Left renal pelvis (tissue), 4 donors: ENCODE data around the gene LDLRAD2. TPM values are rescaled to one million over a fixed set of nuclear protein-coding genes. Genes with fewer than 3 reads are reported as not detected.

Experiments used
- DNase-seq, 4 donors: peaks; one replicate each; pipeline ENCODE4 v3.0.0-alpha.2; 2013; ENCODE audit warnings: low read depth in 4 of 4, low spot score in 3 of 4
- polyA plus RNA-seq, 4 donors: library from polyadenylated mRNA; unstranded; fragments of 120-200 nt; gene quantifications; one replicate each; pipeline ENCODE4 v1.2.1, GENCODE V29; 2013; ENCODE audit not compliant: insufficient read length in 4 of 4

The LDLRAD2 gene
- polyA plus RNA-seq, 4 donors = 3.3 to 7.0 (median 6.1) TPM

DNA sequence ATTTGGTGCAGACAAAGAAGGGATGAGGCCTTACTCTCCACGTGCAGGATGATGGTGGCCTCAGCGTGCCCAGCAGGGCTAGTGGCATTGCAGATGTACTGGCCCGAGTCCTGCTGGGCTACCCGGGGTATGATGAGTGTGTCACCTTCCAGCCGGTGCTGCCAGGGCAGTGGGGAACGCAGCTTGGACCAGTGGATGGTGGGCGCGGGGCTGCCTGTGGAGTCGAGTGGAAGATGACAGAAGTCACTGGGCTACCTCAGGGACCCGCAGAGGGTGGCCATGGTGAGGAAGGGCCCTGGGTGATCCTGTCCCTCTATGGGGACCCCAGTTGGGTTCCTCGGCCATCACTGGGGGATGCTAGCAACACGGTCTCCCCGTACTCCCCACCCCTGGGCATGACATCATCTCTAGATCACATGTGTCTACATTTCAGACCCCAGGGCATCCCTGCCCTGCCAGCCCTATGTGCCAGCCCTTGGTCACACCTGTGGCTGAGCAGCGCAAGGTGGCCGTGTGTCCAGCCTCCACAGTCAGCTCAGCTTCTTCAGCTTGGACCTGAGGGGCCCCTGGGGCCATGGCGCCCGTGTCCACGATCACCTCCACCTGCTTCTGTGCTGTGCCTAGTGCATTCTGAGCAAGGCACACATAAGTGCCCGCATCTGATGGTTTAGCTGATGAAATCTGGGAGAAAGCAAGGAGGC lies 27.4 kb downstream of the LDLRAD2 start:
- no peak for DNase-seq

- DNase-seq = no peak
Measured at GRCh38 chr1:21840981-21841380, 28.9 kb downstream of the LDLRAD2 start.

- no peak for DNase-seq
Measured at GRCh38 chr1:21841852-21842466, 29.9 kb downstream of the LDLRAD2 start.

- no peak for DNase-seq
Measured at GRCh38 chr1:21842606-21843162, 30.6 kb downstream of the LDLRAD2 start.

GRCh38 chr1:21843208-21843607 lies 31.1 kb downstream of the LDLRAD2 start:
- no peak for DNase-seq

GRCh38 chr1:21843996-21844395 lies 31.9 kb downstream of the LDLRAD2 start:
- DNase-seq = no peak

DNA sequence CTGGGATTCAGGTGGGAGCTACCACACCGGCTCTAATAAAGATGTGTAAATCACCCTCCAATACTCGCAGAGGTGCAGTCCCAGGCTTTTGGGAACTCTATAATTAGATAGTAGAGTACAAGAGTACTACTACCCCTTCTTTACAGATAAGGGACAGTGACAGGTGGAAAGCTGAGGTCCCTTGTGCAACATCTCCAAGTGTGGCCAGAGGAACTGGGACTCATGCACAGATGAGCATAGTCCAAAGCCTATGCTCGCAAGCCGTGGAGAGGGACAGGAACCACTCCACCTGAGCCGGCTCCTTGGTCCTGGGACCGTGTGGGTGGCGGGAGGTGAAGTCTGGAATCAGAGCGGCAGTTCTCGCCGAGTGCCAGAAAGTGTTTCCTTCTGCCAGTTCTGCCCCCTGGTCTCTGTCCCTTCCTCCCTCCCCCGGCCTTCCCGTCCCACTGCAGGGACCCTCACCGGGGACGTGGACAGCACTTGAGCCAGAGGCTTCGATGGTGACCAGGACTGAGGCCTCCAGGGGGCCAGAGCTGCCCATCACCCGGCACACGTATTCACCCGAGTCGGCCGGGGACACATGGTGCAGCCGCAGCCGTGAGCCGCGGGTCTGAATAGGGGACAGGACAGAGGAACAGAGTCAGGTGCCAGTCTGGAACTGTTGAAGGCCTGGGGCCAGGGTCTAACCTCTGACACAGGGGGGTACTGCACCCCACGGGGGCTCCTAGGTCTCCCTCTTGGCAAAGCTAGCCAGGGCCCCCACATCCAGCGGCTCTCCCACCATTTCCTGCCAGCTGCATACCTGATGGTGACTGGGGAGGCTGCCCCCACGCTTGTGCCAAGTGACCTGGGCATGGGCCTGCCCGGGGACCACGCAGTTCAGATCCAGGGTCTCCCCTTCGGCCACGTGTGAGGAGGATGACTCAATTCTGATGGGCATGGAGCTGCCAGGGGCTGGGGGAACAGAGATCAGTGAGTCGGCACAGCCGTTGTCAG lies 33.9 kb downstream of the LDLRAD2 start:
- DNase-seq = no peak

- no peak for DNase-seq
Measured at GRCh38 chr1:21847223-21848205, 35.4 kb downstream of the LDLRAD2 start.

GRCh38 chr1:21848524-21849174 lies 36.6 kb downstream of the LDLRAD2 start:
- no peak for DNase-seq

DNA sequence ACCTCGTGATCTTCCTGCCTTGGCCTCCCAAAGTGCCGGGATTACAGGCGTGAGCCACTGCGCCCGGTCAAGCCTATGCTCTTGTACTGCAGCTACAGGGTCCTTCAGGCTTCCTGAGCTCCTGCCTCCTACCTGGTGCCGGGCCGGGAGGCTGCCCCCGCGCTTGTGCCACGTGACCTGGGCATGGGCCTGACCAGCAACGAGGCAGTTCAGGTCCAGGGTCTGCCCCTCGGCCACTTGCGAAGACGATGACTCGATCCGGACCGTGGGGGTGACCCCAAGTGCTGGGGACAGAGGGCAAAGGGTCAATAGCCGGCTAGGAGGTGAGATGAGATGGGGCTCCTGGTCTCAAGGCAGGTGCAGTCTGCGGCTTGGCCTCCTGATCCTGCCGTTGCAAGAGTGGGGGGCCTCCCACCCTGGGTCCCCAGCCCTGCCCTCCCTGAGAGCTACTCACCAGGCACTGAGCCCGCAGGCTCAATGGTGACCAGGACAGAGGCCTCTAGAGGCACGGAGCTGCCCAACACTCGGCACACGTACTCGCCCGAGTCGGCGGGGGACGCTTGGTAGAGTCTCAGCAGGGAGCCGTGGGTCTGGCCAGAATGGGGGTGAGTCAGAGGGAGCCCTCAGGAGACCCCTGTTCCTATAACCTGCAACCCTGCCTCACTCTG lies 38.0 kb downstream of the LDLRAD2 start:
- DNase-seq = no peak

GRCh38 chr1:21851430-21852250 lies 39.6 kb downstream of the LDLRAD2 start:
- DNase-seq = no peak

GRCh38 chr1:21852282-21853130 lies 40.4 kb downstream of the LDLRAD2 start:
- no peak for DNase-seq

- no peak for DNase-seq
Measured at GRCh38 chr1:21853131-21853427, 41.0 kb downstream of the LDLRAD2 start.

DNA sequence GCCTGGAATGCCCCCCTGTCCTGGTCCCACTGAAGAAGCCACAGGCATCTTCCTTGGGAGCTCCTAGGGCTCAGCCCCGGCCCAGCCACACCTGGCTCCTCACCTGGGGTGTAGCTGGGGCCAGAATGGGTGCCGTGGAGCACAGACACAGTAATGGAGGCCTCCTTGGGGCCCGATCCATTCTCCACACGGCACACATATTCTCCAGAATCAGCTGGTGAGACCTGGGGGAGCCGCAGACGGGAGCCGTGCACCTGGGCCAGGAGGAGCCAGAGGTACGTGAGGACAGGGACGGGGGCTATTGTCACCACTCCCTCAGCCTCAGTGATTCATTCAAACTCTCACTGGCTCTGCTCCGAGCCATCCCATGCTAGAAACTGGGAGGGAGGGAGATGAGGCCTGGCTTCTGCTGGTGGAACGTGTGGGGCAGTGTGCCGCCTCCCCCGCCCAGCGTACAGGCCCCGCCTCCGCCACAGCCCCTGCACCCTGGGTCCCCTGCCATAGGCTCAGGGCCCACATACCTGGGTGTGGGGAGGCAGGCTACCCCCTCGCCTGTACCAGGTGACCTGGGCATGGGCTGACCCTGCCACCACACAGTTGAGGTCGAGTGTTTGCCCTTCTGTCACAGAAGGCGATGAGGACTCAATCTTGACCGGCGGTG lies 42.2 kb downstream of the LDLRAD2 start:
- no peak for DNase-seq

DNA sequence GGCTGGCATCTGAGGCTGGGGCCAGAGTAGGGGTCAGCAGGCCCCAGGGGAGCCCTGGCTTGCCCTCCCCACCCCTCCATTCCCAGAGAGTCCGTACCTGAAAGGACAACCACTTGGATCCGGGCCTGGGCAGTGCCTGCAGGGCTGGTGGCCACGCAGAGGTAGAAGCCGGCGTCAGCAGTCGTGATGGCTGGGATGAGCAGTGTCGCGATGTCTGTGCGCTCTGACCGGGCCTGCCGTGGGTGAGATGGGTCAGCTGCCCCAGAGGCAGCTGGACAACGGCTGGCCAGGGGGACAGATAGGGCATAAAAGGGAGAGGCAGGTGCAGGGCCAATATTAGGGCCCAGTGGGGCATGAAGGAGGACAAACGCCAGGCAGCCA lies 42.7 kb downstream of the LDLRAD2 start:
- no peak for DNase-seq

DNA sequence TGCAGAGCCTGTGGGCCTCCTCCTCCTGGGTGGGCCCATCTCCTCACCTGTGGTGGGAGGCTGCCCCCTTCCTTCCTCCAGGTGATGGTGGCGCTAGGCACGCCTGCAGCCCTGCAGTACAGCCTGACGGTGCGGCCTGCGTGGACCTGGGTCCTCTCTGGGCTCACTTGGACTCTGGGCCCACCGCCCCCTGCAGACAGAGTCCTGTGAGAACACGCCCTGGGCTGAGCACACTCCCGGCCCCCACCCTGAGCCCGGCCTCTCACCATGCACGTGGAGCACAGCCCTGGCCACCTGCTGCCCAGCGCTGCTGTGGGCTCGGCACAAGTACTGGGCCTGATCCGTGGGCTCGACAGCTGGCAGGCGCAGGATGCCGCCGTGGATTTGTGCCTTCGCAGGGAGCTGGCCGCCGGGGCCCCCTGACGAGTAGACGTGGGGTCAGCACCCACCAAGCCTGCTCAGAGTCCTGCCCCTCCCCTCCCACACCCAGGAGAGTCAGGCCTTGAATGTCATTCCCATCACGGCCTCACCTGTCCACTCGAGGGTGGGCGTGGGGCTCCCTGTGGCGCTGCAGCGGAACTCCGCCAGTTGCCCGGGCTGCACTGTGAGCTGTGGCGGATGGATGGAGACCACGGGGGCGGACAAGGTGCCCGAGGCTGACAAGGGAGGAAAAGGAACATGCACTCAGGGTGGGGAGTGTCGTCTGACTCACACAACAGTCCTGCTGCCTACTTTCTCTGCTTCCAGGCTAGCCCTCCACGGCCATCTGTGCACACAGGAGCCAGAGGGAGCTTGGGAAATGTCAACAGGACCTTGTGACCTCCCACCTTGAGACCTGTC lies 43.4 kb downstream of the LDLRAD2 start:
- DNase-seq = no peak
